HEK293 (cell line): ENCODE measurements around the gene MORN1.

Experiments used
- GLIS1 ChIP-seq: fragments of 450-650 bp; formaldehyde crosslinking; IDR thresholded peaks from 2 replicates; pipeline ENCODE4 v1.5.1; 2016; ENCODE audit warnings: missing biosample characterization, missing genetic modification characterization
- RBAK ChIP-seq: fragments of 450-650 bp; formaldehyde crosslinking; IDR thresholded peaks from 2 replicates; pipeline ENCODE4 v1.5.1; 2016; ENCODE audit warnings: missing biosample characterization, missing genetic modification characterization
- ZNF24 ChIP-seq: fragments of 450-650 bp; formaldehyde crosslinking; IDR thresholded peaks from 2 replicates; pipeline ENCODE4 v1.5.1; 2016; ENCODE audit warnings: missing biosample characterization, missing genetic modification characterization
- ZNF274 ChIP-seq, 2 experiments: fragments of 200-500 bp in 1 of 2; fragments of 450-650 bp in 1 of 2; sonication (Bioruptor generic) in 1 of 2; formaldehyde crosslinking in 1 of 2; IDR thresholded peaks; 2 replicates each; pipeline versions ENCODE4 v1.5.1 to v1.6.1; 2014 to 2016; ENCODE audit warnings: borderline replicate concordance in 1 of 2, inconsistent platforms in 1 of 2, low read length in 1 of 2, missing biosample characterization in 1 of 2, missing genetic modification characterization in 1 of 2
- ZNF292 ChIP-seq: fragments of 450-650 bp; formaldehyde crosslinking; IDR thresholded peaks from 2 replicates; pipeline ENCODE4 v1.5.1; 2016; ENCODE audit warnings: low read depth, missing biosample characterization, missing genetic modification characterization, borderline replicate concordance
- ZNF311 ChIP-seq: fragments of 450-650 bp; formaldehyde crosslinking; IDR thresholded peaks from 2 replicates; pipeline ENCODE4 v1.5.1; 2017; ENCODE audit warnings: missing biosample characterization, missing genetic modification characterization, borderline replicate concordance
- ZNF596 ChIP-seq: fragments of 450-650 bp; IDR thresholded peaks from 2 replicates; pipeline ENCODE4 v1.5.0; 2018; ENCODE audit warnings: missing biosample characterization, mild to moderate bottlenecking, missing genetic modification characterization, moderate library complexity
- ZNF654 ChIP-seq: fragments of 450-650 bp; formaldehyde crosslinking; IDR thresholded peaks from 2 replicates; pipeline ENCODE4 v1.5.1; 2016; ENCODE audit warnings: low read depth, missing biosample characterization, missing genetic modification characterization
- ZNF837 ChIP-seq: fragments of 450-650 bp; formaldehyde crosslinking; IDR thresholded peaks from 2 replicates; pipeline ENCODE4 v1.5.1; 2016; ENCODE audit warnings: missing biosample characterization, missing genetic modification characterization
- TF ChIP-seq, protein P1 (sequence below): fragments of 450-650 bp; formaldehyde crosslinking; IDR thresholded peaks from 2 replicates; pipeline ENCODE4 v1.5.1; 2016; ENCODE audit warnings: missing biosample characterization, missing genetic modification characterization
- TF ChIP-seq, protein P2 (sequence below): fragments of 450-650 bp; formaldehyde crosslinking; IDR thresholded peaks from 2 replicates; pipeline ENCODE4 v1.5.1; 2016; ENCODE audit warnings: missing biosample characterization, missing genetic modification characterization
- TF ChIP-seq, protein P3 (sequence below): IDR thresholded peaks from 2 replicates; pipeline ENCODE4 v1.6.1; 2011; ENCODE audit warnings: mild to moderate bottlenecking, low read depth, low read length, borderline replicate concordance

DNA sequence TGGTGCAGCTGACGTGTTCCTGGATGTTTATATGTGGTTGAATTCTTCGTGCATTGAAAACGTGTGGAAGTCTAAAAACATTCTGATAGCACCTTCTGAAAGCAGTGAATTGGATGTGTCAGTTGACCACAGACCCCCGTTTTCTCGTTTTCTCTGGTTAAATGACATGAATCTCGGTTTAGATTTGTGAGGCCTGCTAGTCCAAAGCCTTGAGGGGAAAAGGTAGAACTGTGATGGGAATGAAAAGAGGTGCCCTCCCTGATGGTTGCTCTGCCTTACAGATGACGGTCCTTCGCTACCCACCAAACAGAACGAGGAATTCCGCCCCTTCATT lies 9.2 kb upstream of the MORN1 start:
- TF ChIP-seq, protein P1, sequence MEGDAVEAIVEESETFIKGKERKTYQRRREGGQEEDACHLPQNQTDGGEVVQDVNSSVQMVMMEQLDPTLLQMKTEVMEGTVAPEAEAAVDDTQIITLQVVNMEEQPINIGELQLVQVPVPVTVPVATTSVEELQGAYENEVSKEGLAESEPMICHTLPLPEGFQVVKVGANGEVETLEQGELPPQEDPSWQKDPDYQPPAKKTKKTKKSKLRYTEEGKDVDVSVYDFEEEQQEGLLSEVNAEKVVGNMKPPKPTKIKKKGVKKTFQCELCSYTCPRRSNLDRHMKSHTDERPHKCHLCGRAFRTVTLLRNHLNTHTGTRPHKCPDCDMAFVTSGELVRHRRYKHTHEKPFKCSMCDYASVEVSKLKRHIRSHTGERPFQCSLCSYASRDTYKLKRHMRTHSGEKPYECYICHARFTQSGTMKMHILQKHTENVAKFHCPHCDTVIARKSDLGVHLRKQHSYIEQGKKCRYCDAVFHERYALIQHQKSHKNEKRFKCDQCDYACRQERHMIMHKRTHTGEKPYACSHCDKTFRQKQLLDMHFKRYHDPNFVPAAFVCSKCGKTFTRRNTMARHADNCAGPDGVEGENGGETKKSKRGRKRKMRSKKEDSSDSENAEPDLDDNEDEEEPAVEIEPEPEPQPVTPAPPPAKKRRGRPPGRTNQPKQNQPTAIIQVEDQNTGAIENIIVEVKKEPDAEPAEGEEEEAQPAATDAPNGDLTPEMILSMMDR: no peak
- TF ChIP-seq ZNF837 (tag by site-specific recombination) (no peak), ZNF311 (tag by site-specific recombination) (no peak), ZNF292 (no peak), ZNF654 (tag by site-specific recombination) (no peak), ZNF596 (no peak), ZNF274 (IDR thresholded peaks at IDR 0.05; ENCODE audit: low read length) (no peak), ZNF274 (tag by site-specific recombination; IDR thresholded peaks at IDR 0.05; ENCODE audit: borderline replicate concordance) (no peak), GLIS1 (tag by site-specific recombination) (no peak), ZNF24 (tag by site-specific recombination) (no peak), RBAK (no peak)
- TF ChIP-seq, protein P2, sequence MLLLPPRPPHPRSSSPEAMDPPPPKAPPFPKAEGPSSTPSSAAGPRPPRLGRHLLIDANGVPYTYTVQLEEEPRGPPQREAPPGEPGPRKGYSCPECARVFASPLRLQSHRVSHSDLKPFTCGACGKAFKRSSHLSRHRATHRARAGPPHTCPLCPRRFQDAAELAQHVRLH (tag by site-specific recombination): no peak
- TF ChIP-seq, protein P3, sequence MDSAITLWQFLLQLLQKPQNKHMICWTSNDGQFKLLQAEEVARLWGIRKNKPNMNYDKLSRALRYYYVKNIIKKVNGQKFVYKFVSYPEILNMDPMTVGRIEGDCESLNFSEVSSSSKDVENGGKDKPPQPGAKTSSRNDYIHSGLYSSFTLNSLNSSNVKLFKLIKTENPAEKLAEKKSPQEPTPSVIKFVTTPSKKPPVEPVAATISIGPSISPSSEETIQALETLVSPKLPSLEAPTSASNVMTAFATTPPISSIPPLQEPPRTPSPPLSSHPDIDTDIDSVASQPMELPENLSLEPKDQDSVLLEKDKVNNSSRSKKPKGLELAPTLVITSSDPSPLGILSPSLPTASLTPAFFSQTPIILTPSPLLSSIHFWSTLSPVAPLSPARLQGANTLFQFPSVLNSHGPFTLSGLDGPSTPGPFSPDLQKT: no peak
